ENCODE results near the gene C8G. TPM values are rescaled to one million over a fixed set of nuclear protein-coding genes. Genes with fewer than 3 reads are reported as not detected.

The C8G gene
- total and polyA plus RNA-seq, 9 of the 15 experiments (the other 6 are each of a cell fraction or from before 2014, with no cell fraction given), result 0.35 to 5.9 (median 2.7) TPM; not detected in 2

DNA sequence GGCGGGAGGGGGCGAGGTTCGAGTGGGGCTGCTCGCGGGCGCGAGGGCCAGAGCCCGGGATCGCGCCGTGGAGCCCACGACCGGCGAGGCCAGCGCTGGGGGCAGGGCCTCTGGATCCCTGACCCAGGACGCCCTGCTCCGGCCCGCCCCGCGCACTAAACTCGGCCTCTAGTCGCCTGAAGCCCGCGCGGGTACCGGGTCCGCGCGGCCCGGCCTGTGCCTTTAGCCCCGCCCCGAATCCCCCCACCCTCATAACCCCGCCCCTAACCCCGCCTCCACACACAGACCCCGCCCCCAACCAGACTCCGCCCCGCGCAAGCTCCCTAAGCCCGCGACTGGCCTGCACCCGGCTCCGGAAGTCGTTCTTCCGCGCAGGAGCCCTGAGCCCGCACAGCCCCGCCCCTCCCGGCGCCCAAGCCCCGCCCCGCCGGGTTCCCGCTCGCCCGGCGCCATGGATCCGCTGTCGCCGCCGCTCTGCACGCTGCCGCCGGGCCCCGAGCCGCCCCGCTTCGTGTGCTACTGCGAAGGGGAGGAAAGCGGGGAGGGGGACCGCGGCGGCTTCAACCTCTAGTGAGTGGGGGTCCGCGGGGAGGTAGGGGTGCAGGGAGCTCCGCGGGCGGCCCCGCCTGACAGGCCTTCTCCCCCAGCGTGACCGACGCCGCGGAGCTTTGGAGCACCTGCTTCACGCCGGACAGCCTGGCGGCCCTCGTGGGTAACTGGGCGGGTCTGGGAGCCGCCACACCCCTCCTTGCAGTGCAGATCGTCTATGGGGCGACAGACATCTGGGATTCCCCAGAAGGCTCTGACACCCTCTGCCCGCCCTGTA, 47.2 kb downstream of the C8G start, which contains the start of gene PAXX (continued):
- TF ChIP-seq MGA (IDR thresholded peaks at IDR 0.05) (peak; percentile 97), NFRKB (IDR thresholded peaks at IDR 0.05; ENCODE audit: low read depth) (no peak), ZNF830 (CRISPR knock-in tag; IDR thresholded peaks at IDR 0.05) (no peak), RAD51 (IDR thresholded peaks at IDR 0.05; ENCODE audit: borderline replicate concordance, low read depth) (no peak), EHMT2 (IDR thresholded peaks at IDR 0.05) (no peak), ZNF134 (CRISPR knock-in tag; conservative IDR thresholded peaks at IDR 0.05) (no peak), NEUROD1 (IDR thresholded peaks at IDR 0.05; ENCODE audit: borderline replicate concordance, low read depth, low read length, partially characterized antibody) (no peak), ZFPM2 (CRISPR knock-in tag; IDR thresholded peaks at IDR 0.05) (no peak), POLR2AphosphoS2 (IDR thresholded peaks at IDR 0.05; ENCODE audit: low read length) (no peak), RBM22 (IDR thresholded peaks at IDR 0.05; ENCODE audit: low read depth, low read length, poor library complexity, severe bottlenecking) (no peak), SMARCE1 (IDR thresholded peaks at IDR 0.05) (no peak), ZEB2 (IDR thresholded peaks at IDR 0.05) (no peak), ZNF695 (CRISPR knock-in tag; IDR thresholded peaks at IDR 0.05) (no peak), POLR2B (IDR thresholded peaks at IDR 0.05; ENCODE audit: low read depth, partially characterized antibody) (no peak)
- TF ChIP-seq, protein P1, sequence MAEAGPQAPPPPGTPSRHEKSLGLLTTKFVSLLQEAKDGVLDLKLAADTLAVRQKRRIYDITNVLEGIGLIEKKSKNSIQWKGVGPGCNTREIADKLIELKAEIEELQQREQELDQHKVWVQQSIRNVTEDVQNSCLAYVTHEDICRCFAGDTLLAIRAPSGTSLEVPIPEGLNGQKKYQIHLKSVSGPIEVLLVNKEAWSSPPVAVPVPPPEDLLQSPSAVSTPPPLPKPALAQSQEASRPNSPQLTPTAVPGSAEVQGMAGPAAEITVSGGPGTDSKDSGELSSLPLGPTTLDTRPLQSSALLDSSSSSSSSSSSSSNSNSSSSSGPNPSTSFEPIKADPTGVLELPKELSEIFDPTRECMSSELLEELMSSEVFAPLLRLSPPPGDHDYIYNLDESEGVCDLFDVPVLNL (CRISPR knock-in tag; IDR thresholded peaks at IDR 0.05; ENCODE audit: low read depth), result no peak
